Measurements from ENCODE around the gene CFAP92. TPM values are rescaled to one million over a fixed set of nuclear protein-coding genes. Genes with fewer than 3 reads are reported as not detected.

CFAP92 gene, protein sequence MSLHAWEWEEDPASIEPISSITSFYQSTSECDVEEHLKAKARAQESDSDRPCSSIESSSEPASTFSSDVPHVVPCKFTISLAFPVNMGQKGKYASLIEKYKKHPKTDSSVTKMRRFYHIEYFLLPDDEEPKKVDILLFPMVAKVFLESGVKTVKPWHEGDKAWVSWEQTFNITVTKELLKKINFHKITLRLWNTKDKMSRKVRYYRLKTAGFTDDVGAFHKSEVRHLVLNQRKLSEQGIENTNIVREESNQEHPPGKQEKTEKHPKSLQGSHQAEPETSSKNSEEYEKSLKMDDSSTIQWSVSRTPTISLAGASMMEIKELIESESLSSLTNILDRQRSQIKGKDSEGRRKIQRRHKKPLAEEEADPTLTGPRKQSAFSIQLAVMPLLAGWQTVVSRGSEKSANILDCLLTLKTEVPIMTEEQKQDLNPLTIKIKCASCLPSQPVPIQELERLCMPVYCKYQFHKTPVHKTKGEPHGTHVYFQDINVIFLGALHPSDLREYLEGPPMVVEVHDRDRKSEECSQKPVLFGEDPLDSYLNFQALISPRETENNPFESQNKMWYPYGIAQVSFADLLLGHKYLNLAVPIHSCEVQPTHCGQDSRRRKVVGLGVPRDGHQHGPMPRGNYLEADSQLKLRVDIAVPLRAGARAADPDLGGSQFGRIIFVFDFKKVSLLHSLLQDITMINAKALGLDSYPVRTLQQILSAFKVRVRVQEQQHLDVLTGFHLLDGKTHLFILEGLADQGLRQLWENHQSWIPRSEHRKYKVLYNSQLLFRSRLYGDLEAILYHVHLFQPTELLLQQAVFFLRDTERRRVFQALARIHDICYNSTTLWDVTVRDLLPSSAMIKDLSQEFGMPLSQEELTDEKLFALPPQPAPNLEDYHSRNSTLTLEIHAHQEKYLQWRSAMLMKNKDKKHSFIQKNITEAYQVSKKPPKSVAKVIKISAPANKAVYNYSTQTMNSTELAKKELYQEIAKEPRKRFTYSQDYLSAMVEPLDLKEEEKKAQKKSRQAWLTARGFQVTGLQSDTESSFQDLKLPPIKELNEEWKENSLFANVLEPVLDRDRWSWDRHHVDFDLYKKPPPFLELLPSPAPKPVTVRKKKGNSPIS
- 0.34 and 0.36 TPM in 2 replicates for total RNA-seq

DNA sequence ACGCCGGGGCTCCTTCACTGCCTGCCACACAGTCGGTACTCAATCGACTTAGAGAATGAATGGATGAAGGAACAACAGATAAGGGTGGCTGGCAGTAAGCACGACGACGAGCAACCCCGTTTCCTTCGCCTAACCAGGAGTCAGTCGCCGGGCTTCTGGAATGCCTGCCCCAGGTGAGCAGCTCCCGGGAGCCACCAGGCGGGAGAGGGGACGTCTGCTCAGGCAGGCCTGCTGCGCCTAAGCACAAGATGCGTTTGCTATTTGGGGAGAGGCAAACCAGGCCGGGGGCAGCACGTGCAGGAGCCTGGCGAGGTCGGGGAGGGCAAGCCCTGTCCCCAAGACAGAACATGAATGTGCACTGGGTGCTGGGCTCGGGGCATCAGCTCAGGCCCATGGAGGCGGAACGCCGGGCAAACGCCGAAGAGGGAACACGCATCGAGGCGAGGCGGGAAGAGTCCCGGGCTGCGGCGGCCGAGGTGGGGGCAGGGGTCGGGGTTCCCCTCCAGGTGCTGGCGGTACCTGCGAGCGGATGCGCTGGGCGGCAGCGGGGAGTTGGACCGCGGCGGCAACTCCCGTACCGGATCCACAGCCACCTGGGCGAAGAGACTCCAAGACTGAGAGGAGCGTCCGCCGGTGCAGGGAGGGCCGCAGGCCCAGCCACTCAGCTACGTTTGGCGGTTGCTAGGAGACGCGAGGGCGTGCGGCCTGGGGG, at the start of gene CFAP92:
Gene CFAP92, minus strand, starts transcription at position 616 of the 712 bp plus-strand sequence. CDS start 772 bp downstream, outside the sequence.

DNA sequence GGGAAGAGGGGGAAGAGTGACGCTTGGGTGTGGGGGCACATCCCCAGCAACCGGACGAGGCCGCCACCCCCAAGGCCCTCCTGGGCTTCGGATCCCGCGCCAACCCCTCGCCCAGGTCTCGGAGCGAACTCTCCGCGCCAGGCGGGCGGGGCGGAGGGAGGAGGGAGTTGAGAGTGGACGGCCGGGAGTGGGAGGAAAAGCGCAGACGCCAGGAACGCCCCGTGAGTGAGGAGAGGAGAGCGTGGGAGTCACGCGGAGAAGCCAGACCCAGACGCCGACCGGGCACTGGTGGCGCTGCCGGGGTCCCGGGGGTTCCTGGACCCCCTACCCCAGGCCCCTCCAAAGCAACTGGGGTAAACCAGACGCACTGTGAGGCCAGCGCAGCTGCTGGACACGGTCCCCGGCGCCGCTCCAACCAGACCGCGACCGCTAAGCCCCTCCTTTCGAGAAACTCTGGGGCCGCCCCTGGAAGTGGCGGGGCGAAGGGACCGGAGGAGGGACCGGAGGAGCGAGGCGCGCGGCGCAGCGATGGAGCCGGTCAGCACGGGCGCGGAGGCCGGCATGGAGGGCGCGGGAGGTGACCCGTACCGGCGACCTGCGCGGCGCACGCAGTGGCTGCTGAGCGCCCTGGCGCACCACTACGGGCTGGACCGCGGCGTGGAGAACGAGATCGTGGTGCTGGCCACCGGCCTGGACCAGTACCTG, 7.4 kb upstream of the CFAP92 start, which contains the start of gene EFCC1:
Gene EFCC1, plus strand, starts transcription at position 204 of the 705 bp plus-strand sequence. Its CDS starts 325 bp downstream, at position 529.

DNA sequence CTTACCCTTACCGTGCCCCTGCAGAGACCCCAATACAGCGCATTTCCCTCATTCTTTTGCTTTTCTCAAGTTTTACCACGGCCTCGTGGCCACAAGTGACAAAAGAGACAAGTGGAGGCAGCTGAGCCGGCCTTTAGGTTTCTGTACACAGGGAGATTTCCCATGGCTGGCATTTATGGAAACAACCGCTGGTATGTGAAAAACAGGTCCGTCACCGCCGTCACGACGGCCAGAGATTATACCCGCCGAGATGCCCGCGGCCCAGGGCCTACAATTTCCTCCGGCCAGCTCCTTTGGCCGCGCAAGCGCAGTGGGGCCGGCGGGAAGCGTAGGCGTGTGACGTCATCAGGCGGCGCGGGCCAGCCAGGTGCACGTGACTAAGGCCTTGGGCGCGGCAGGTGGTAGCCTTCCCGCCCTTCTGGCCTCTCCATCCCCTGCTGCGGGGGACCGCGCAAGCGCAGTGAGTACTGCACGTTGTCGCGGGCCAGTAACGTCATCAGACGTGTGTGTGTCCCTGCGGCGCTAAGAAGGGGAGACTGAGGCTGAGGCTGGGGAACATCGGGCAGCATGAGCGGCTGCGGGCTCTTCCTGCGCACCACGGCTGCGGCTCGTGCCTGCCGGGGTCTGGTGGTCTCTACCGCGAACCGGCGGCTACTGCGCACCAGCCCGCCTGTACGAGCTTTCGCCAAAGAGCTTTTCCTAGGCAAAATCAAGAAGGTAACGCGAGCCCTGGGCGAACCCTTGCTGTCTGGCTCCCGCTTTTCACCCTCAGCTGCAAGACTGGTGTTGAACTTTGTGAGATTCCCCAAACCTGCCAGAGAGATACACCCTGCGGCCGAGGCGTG, 114.5 kb downstream of the CFAP92 start, which contains the start of gene ACAD9:
Gene ACAD9, plus strand, starts transcription at position 496 of the 845 bp plus-strand sequence. Its CDS starts 72 bp downstream, at position 568.

Other genes with a start within 250 kb of the CFAP92 start
- 19.8 and 36.2 TPM in 2 replicates for gene ACAD9, start 114.5 kb downstream of the CFAP92 start, total RNA-seq
- not detected in 2 replicates for gene EFCC1, start 7.2 kb upstream of the CFAP92 start, total RNA-seq
- gene GP9, start 66.7 kb upstream of the CFAP92 start, total RNA-seq, result not detected in 2 replicates
- 10.3 and 26.2 TPM in 2 replicates for gene RAB43, start 127.7 kb upstream of the CFAP92 start, total RNA-seq
- 20.9 and 22.9 TPM in 2 replicates for gene ISY1, start 167.0 kb upstream of the CFAP92 start, total RNA-seq
- gene CNBP, start 189.8 kb upstream of the CFAP92 start, total RNA-seq, result 379 and 442 TPM in 2 replicates